ENCODE results near the gene SLC35F2.

DNA sequence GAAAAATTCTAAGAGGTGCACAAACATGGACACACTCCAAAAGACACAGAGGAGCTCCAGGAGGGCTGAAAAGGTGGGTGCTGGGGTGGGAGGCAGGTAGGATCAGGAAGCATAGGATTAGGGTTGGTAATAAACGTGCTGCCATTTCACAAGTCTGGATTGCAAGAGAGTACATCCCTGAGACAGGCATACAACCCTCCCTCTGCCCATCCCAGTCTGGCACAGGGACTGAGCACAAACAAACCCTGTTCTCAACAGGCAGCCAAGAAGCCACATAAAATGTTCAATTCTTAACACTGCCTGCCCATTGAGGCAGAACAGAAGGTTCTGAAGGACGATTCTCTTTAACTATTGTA is 18.5 kb downstream of the SLC35F2 start:
- TF ChIP-seq, protein P1, sequence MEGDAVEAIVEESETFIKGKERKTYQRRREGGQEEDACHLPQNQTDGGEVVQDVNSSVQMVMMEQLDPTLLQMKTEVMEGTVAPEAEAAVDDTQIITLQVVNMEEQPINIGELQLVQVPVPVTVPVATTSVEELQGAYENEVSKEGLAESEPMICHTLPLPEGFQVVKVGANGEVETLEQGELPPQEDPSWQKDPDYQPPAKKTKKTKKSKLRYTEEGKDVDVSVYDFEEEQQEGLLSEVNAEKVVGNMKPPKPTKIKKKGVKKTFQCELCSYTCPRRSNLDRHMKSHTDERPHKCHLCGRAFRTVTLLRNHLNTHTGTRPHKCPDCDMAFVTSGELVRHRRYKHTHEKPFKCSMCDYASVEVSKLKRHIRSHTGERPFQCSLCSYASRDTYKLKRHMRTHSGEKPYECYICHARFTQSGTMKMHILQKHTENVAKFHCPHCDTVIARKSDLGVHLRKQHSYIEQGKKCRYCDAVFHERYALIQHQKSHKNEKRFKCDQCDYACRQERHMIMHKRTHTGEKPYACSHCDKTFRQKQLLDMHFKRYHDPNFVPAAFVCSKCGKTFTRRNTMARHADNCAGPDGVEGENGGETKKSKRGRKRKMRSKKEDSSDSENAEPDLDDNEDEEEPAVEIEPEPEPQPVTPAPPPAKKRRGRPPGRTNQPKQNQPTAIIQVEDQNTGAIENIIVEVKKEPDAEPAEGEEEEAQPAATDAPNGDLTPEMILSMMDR (IDR thresholded peaks at IDR 0.05): no peak
- TF ChIP-seq POLR2A (IDR thresholded peaks at IDR 0.05): no peak

All from right lobe of liver (tissue), 4 donors.